SK-N-SH (cell line): Measurements from ENCODE around the gene ZNF445. TPM values are rescaled to one million over a fixed set of nuclear protein-coding genes. Genes with fewer than 3 reads are reported as not detected.

ENCODE experiments used
- CTCF ChIA-PET: fragments of 300-600, 350-600 bp; formaldehyde crosslinking; extraction: SDS; loops from one replicate; lab custom pipeline; 2021; lab: Yijun Ruan, JAX
- POLR2A ChIA-PET: fragments of 350-600 bp; sonication (Branson Sonifier 250); formaldehyde crosslinking; extraction: SDS; loops from one replicate; lab custom pipeline; 2020; ENCODE audit warnings: antibody characterized with exemption, inconsistent platforms; lab: Yijun Ruan, JAX
- DNase-seq: peaks from one replicate; pipeline ENCODE4 v3.0.0; 2012
- H2AFZ ChIP-seq: fragments of 200-600 bp; sonication (generic); 2 replicates; pipeline ENCODE4 v1.8.1; 2016; ENCODE audit warnings: antibody characterized with exemption, mild to moderate bottlenecking, low read depth
- H3F3A ChIP-seq: fragments of 200-600 bp; sonication (generic); replicated peaks from 2 replicates; pipeline ENCODE3; 2016; ENCODE audit warnings: antibody characterized with exemption, mild to moderate bottlenecking; ENCODE audit not compliant: insufficient read depth
- H3K27ac ChIP-seq, 2 experiments: fragments of 200-500 bp in 1 of 2; fragments of 200-600 bp in 1 of 2; sonication (Bioruptor generic) in 1 of 2; sonication (generic), shearing (Covaris generic) in 1 of 2; 2 replicates each; pipeline versions ENCODE4 v1.5.1 to v1.6.1; 2014 to 2016; ENCODE audit warnings: low read depth in 2 of 2, inconsistent platforms in 1 of 2, low read length in 1 of 2, mild to moderate bottlenecking in 1 of 2, mixed read lengths in 1 of 2
- H3K27me3 ChIP-seq: fragments of 200-600 bp; sonication (generic), shearing (Covaris generic); 2 replicates; pipeline ENCODE4 v1.6.1; 2016; ENCODE audit warnings: mixed run types; ENCODE audit not compliant: insufficient read depth
- H3K36me3 ChIP-seq, 2 experiments: fragments of 200-500 bp in 1 of 2; fragments of 200-600 bp in 1 of 2; sonication (Bioruptor generic) in 1 of 2; sonication (generic) in 1 of 2; replicated peaks in 1 of 2; 2 replicates each; pipeline versions ENCODE3 to v1.5.1; 2014 to 2016; ENCODE audit warnings: low read length in 1 of 2, mild to moderate bottlenecking in 1 of 2; ENCODE audit not compliant: insufficient read depth in 2 of 2, control insufficient read depth in 1 of 2
- H3K4me1 ChIP-seq, 2 experiments: fragments of 200-500 bp in 1 of 2; fragments of 200-600 bp in 1 of 2; sonication (Bioruptor generic) in 1 of 2; sonication (generic), shearing (Covaris generic) in 1 of 2; 2 replicates each; pipeline versions ENCODE4 v1.5.1 to v1.6.1; 2014 to 2016; ENCODE audit warnings: low read depth in 1 of 2, low read length in 1 of 2, mixed run types in 1 of 2; ENCODE audit not compliant: insufficient read depth in 2 of 2, control insufficient read depth in 1 of 2
- H3K4me2 ChIP-seq: fragments of 200-600 bp; sonication (generic), shearing (Covaris generic); 2 replicates; pipeline ENCODE4 v1.6.1; 2017; ENCODE audit warnings: mixed run types
- H3K4me3 ChIP-seq, 2 experiments: fragments of 200-500 bp in 1 of 2; fragments of 200-600 bp in 1 of 2; sonication (Bioruptor generic) in 1 of 2; sonication (generic), shearing (Covaris generic) in 1 of 2; 2 replicates each; pipeline versions ENCODE4 v1.5.1 to v1.8.1; 2014 to 2016; ENCODE audit warnings: low read depth in 2 of 2, inconsistent platforms in 1 of 2, low read length in 1 of 2, mild to moderate bottlenecking in 1 of 2, mixed read lengths in 1 of 2, moderate library complexity in 1 of 2
- H3K79me2 ChIP-seq: fragments of 200-600 bp; sonication (generic); 2 replicates; pipeline ENCODE4 v1.8.1; 2017; ENCODE audit warnings: mild to moderate bottlenecking; ENCODE audit not compliant: insufficient read depth
- H3K9ac ChIP-seq: fragments of 200-600 bp; sonication (generic); 2 replicates; pipeline ENCODE4 v1.6.1; 2017; ENCODE audit warnings: mixed run types
- H3K9me2 ChIP-seq: fragments of 200-600 bp; sonication (generic); 2 replicates; pipeline ENCODE4 v1.6.1; 2017; ENCODE audit warnings: mixed run types
- H3K9me3 ChIP-seq: fragments of 200-600 bp; sonication (generic); 2 replicates; pipeline ENCODE4 v1.6.1; 2017; ENCODE audit warnings: mixed run types, mild to moderate bottlenecking, moderate library complexity
- H4K20me1 ChIP-seq: fragments of 200-600 bp; sonication (generic); 2 replicates; pipeline ENCODE4 v1.6.1; 2017; ENCODE audit warnings: mild to moderate bottlenecking, mixed run types; ENCODE audit not compliant: insufficient read depth
- FOXJ3 ChIP-seq: sonication (generic); formaldehyde crosslinking; IDR thresholded peaks from 2 replicates; pipeline ENCODE4 v1.5.1; 2020; ENCODE audit warnings: mild to moderate bottlenecking, missing genetic modification reagents
- FOXM1 ChIP-seq: IDR thresholded peaks from 2 replicates; pipeline ENCODE4 v1.4.0; 2012; ENCODE audit warnings: low read depth, mild to moderate bottlenecking
- GATA2 ChIP-seq: sonication (generic); formaldehyde crosslinking; IDR thresholded peaks from 2 replicates; pipeline ENCODE4 v1.5.0; 2020; ENCODE audit warnings: mild to moderate bottlenecking, missing genetic modification reagents
- MXI1 ChIP-seq: IDR thresholded peaks from 2 replicates; pipeline ENCODE4 v1.6.1; 2012; ENCODE audit warnings: mild to moderate bottlenecking, low read depth, low read length, improper control_type of control experiment
- NFIC ChIP-seq: IDR thresholded peaks from 2 replicates; pipeline ENCODE4 v1.4.0; 2012; ENCODE audit warnings: borderline replicate concordance
- NRF1 ChIP-seq: IDR thresholded peaks from 2 replicates; pipeline ENCODE4 v1.6.1; 2012; ENCODE audit warnings: low read depth, mild to moderate bottlenecking, low read length
- POLR2AphosphoS5 ChIP-seq: IDR thresholded peaks from 2 replicates; pipeline ENCODE4 v1.6.1; 2012; ENCODE audit warnings: low read depth, low read length
- SMC3 ChIP-seq: IDR thresholded peaks from 2 replicates; pipeline ENCODE4 v1.6.1; 2012; ENCODE audit warnings: low read depth, low read length, improper control_type of control experiment
- TAF1 ChIP-seq: IDR thresholded peaks from 2 replicates; pipeline ENCODE4 v1.6.1; 2012; ENCODE audit warnings: low read depth, mild to moderate bottlenecking, low read length, moderate library complexity, borderline replicate concordance
- TEAD4 ChIP-seq: IDR thresholded peaks from 2 replicates; pipeline ENCODE4 v1.4.0; 2012; ENCODE audit warnings: mild to moderate bottlenecking, borderline replicate concordance; ENCODE audit not compliant: insufficient read depth
- WGBS: methylation state at CpG from one replicate; pipeline ENCODE4 v1.1.6; 2017; ENCODE audit warnings: low lambda C conversion rate; 5-methylcytosine and 5-hydroxymethylcytosine counted together
- polyA plus RNA-seq, 3 experiments: library from polyadenylated mRNA; depleted of rRNA; stranded (reverse); fragments of >200 nt; gene quantifications; 2 replicates each; pipeline ENCODE4 v1.2.3, GENCODE V29; 2012
- TF ChIP-seq, protein P1 (sequence below): fragments of 150-350 bp; IDR thresholded peaks from 2 replicates; pipeline ENCODE4 v1.6.1; 2017; ENCODE audit warnings: antibody characterized with exemption, low read length, low read depth, borderline replicate concordance
- TF ChIP-seq, protein P2 (sequence below): fragments of 150-350 bp; IDR thresholded peaks from 2 replicates; pipeline ENCODE4 v1.6.1; 2016; ENCODE audit warnings: mild to moderate bottlenecking, low read depth, low read length
- TF ChIP-seq, protein P3 (sequence below): IDR thresholded peaks from 2 replicates; pipeline ENCODE4 v1.4.0; 2012; ENCODE audit warnings: low read depth, borderline replicate concordance

Gene ZNF445
- polyA plus RNA-seq, 1 of the 3 experiments (the other 2 are of a cell fraction): 2.2 TPM

DNA sequence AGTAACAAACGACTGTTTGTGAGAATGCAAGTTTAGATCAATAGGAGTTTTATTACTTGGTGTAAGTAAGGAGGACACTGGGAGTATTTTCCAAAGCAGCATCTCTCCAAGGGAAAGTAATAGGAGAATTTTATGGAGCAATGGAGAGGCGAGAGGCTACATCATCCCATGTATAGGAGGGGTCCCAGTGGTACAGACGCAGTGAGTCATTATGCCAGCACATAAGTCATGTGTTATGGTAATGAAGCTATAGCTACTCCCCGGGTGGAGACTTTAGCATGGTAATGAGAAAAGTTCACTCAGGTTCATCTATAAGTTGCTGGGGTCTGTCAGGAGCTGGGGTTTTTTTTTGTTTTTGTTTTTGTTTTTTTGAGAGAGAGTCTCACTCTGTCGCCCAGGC, 29.5 kb upstream of the ZNF445 start (continued):
- TF ChIP-seq, protein P1, sequence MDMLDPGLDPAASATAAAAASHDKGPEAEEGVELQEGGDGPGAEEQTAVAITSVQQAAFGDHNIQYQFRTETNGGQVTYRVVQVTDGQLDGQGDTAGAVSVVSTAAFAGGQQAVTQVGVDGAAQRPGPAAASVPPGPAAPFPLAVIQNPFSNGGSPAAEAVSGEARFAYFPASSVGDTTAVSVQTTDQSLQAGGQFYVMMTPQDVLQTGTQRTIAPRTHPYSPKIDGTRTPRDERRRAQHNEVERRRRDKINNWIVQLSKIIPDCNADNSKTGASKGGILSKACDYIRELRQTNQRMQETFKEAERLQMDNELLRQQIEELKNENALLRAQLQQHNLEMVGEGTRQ: no peak
- TF ChIP-seq, protein P2, sequence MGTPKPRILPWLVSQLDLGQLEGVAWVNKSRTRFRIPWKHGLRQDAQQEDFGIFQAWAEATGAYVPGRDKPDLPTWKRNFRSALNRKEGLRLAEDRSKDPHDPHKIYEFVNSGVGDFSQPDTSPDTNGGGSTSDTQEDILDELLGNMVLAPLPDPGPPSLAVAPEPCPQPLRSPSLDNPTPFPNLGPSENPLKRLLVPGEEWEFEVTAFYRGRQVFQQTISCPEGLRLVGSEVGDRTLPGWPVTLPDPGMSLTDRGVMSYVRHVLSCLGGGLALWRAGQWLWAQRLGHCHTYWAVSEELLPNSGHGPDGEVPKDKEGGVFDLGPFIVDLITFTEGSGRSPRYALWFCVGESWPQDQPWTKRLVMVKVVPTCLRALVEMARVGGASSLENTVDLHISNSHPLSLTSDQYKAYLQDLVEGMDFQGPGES: no peak

DNA sequence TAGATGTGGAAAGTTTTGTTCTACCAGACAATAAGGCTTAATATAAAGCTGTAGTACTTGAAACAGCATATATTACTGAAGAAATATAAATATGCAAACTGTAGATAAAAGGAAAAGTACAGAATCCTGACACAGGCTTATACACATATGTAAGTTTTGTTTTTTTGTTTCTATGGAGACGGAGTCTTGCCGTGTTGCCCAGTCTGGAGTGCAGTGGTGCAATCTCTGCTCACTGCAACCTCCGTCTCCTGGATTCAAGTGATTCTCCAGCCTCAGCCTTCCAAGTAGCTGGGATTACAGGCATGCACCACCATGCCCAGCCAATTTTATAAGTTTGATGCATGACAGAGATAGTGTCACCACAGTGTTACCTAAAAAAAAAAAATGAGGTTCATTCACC, 29.1 kb upstream of the ZNF445 start:
- 97% methylated on average over 3 of the region's 3 CpGs for WGBS
- no peak overlapping the region for H3K27ac ChIP-seq
- CTCF ChIA-PET: interaction anchor here (0.6 to 0.8 kb wide), 2 partner anchors 270 to 468 kb away, joined by 3 to 4 read pairs; no protein-coding TSS in a partner anchor
- DNase-seq: no peak
- no peak overlapping the region for H3K4me3 ChIP-seq
- no peak overlapping the region for H3K4me2 ChIP-seq
- no peaks in the 10 kb centered on the region for H3K27me3 ChIP-seq
- H3F3A ChIP-seq: peaks cover 2% of the 10 kb centered on the region
- POLR2A ChIA-PET: interaction anchor here (0.6 kb wide), 1 partner anchor 10 kb away, joined by 4 read pairs; no protein-coding TSS in a partner anchor
- no peak overlapping the region for H2AFZ ChIP-seq
- no peaks in the 10 kb centered on the region; the same call in 1 of the 2 replicates for H3K9me3 ChIP-seq
- H3K4me1 ChIP-seq: peaks cover 0 to 8% of the 10 kb centered on the region in 2 experiments; a peak in 1 of 4 replicates
- peaks cover 72% of the 10 kb centered on the region for H3K79me2 ChIP-seq
- no peak for TF ChIP-seq GATA2 (CRISPR knock-in tag)
- no peak for TF ChIP-seq NFIC
- no peak for TF ChIP-seq FOXJ3 (CRISPR knock-in tag)
- no peak for TF ChIP-seq NRF1
- TF ChIP-seq SMC3: no peak
- TF ChIP-seq TEAD4: no peak
- TF ChIP-seq FOXM1: no peak
- no peak for TF ChIP-seq TAF1
- TF ChIP-seq, protein P3, sequence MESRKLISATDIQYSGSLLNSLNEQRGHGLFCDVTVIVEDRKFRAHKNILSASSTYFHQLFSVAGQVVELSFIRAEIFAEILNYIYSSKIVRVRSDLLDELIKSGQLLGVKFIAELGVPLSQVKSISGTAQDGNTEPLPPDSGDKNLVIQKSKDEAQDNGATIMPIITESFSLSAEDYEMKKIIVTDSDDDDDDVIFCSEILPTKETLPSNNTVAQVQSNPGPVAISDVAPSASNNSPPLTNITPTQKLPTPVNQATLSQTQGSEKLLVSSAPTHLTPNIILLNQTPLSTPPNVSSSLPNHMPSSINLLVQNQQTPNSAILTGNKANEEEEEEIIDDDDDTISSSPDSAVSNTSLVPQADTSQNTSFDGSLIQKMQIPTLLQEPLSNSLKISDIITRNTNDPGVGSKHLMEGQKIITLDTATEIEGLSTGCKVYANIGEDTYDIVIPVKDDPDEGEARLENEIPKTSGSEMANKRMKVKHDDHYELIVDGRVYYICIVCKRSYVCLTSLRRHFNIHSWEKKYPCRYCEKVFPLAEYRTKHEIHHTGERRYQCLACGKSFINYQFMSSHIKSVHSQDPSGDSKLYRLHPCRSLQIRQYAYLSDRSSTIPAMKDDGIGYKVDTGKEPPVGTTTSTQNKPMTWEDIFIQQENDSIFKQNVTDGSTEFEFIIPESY: no peak
- TF ChIP-seq MXI1: no peak
- TF ChIP-seq, protein P1: no peak
- TF ChIP-seq POLR2AphosphoS5: no peak
- H3K9ac ChIP-seq: no peak overlapping the region
- no peaks in the 10 kb centered on the region for H4K20me1 ChIP-seq
- no peaks in the 10 kb centered on the region for H3K9me2 ChIP-seq
- H3K36me3 ChIP-seq: peaks cover 10 to 12% of the 10 kb centered on the region in 2 experiments
